Measurements from ENCODE around the gene NTM.

DNA sequence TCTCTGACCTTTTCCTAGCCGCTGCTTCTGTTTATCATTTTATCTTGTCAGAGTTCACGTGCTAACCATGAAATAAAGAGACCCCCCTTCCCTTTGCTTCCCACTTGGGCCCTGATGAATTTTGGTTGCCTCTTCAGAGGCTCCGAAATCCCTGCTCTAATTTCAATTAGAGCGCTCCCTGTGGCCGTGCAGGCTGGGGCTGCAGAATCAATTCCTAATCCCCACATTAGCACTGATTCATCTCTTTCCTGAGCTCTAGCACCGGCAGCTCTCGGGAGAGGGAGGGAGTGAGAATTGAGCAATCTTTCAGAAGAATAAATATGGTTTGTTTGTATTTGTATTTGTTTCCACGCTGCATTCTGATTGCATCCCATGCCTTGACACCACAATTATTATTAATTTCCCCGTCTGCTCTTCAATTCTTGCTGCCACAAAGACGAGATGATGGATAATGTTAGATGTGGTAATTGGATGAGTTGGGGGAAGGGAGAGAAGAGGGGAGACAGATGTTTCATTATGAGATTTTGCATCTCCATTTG is 76.9 kb downstream of the NTM start:
- TF ChIP-seq CTCF (IDR thresholded peaks at IDR 0.05 in 2 of 3, conservative IDR thresholded peaks at IDR 0.05 in 1 of 3; ENCODE audit: borderline replicate concordance in 1 of 3, insufficient read depth in 1 of 3, low read depth in 2 of 3, low read length in 2 of 3) (no peak), RAD21 (IDR thresholded peaks at IDR 0.05; ENCODE audit: low read depth) (no peak), EZH2 (IDR thresholded peaks at IDR 0.05) (no peak), POLR2AphosphoS5 (IDR thresholded peaks at IDR 0.05; ENCODE audit: low read depth, low read length) (no peak), POLR2A (IDR thresholded peaks at IDR 0.05; ENCODE audit: borderline replicate concordance, extremely low read depth, insufficient read depth, insufficient read length) (no peak)
- TF ChIP-seq, protein P1, sequence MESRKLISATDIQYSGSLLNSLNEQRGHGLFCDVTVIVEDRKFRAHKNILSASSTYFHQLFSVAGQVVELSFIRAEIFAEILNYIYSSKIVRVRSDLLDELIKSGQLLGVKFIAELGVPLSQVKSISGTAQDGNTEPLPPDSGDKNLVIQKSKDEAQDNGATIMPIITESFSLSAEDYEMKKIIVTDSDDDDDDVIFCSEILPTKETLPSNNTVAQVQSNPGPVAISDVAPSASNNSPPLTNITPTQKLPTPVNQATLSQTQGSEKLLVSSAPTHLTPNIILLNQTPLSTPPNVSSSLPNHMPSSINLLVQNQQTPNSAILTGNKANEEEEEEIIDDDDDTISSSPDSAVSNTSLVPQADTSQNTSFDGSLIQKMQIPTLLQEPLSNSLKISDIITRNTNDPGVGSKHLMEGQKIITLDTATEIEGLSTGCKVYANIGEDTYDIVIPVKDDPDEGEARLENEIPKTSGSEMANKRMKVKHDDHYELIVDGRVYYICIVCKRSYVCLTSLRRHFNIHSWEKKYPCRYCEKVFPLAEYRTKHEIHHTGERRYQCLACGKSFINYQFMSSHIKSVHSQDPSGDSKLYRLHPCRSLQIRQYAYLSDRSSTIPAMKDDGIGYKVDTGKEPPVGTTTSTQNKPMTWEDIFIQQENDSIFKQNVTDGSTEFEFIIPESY (IDR thresholded peaks at IDR 0.05; ENCODE audit: extremely low read depth, insufficient replicate concordance, low read length), result no peak

All from HCT116 (cell line).